Body of pancreas (tissue), 4 donors: ENCODE data around the gene ENDOU.

Experiments
- POLR2A ChIP-seq, 3 donors: fragments of 450-650 bp; IDR thresholded peaks; one replicate each; pipeline ENCODE4 v1.6.1; 2016; ENCODE audit warnings: antibody characterized with exemption in 3 of 3, mild to moderate bottlenecking in 2 of 3
- TF ChIP-seq, protein P1 (sequence below), 7 experiments: fragments of 450-650 bp in 4 of 7; fragments of 200-600 bp in 3 of 7; sonication (generic) in 3 of 7; IDR thresholded peaks; one replicate each; pipeline ENCODE4 v1.5.1; 2016 to 2019; ENCODE audit warnings: antibody characterized with exemption in 7 of 7

DNA sequence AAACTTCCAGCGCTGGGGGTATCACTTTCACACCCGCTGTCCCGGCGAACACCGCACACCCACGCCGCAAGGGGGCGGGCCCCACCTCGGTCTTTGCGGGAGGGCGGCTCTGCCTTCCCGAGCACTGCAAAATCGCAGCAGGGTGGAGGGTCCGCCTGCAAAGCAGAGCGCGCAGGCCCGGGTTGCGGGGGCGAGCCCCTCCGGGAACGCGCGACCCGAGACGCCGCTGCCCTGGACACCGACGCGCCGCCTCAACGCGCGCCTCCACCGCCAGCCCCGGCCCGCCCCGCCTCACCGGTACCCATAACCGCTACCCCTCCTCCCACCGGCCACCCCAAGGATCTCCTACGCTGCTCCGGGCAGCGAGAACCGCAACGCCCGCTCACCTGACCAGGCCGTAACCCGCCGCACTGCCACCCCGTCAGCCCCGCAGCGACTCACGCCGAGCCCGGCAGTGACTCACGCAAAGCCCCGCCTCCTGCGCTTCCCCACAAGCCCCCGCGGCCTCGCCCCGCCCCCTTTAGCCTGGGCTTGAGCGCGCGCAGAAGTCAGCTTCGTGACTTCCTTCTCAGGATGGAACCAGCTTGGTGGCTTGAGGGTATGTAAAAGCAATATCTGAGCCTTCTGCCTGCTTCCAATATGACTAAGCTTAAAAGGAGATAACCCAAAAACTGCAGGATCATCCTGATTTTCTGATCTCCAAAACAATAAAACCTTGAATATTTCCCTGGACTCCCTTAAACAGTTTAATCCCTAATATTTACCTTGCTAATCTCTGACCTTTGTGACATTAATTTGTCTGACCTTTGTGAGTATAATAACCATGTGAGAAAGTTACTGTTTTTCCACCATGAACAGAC lies 19.5 kb downstream of the ENDOU start, which contains the start of gene RPAP3:
- TF ChIP-seq, protein P1, sequence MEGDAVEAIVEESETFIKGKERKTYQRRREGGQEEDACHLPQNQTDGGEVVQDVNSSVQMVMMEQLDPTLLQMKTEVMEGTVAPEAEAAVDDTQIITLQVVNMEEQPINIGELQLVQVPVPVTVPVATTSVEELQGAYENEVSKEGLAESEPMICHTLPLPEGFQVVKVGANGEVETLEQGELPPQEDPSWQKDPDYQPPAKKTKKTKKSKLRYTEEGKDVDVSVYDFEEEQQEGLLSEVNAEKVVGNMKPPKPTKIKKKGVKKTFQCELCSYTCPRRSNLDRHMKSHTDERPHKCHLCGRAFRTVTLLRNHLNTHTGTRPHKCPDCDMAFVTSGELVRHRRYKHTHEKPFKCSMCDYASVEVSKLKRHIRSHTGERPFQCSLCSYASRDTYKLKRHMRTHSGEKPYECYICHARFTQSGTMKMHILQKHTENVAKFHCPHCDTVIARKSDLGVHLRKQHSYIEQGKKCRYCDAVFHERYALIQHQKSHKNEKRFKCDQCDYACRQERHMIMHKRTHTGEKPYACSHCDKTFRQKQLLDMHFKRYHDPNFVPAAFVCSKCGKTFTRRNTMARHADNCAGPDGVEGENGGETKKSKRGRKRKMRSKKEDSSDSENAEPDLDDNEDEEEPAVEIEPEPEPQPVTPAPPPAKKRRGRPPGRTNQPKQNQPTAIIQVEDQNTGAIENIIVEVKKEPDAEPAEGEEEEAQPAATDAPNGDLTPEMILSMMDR (IDR thresholded peaks at IDR 0.05) = peak; percentile 42 to 61 (median 51)
- TF ChIP-seq POLR2A (IDR thresholded peaks at IDR 0.05) = peak; percentile 82 to 93 (median 90)
